ENCODE results near the gene LSM7.

GRCh38 chr19:2308114-2308556 lies 20.3 kb downstream of the LSM7 start, which contains the start of gene LINGO3:
- TF ChIP-seq, protein P1, sequence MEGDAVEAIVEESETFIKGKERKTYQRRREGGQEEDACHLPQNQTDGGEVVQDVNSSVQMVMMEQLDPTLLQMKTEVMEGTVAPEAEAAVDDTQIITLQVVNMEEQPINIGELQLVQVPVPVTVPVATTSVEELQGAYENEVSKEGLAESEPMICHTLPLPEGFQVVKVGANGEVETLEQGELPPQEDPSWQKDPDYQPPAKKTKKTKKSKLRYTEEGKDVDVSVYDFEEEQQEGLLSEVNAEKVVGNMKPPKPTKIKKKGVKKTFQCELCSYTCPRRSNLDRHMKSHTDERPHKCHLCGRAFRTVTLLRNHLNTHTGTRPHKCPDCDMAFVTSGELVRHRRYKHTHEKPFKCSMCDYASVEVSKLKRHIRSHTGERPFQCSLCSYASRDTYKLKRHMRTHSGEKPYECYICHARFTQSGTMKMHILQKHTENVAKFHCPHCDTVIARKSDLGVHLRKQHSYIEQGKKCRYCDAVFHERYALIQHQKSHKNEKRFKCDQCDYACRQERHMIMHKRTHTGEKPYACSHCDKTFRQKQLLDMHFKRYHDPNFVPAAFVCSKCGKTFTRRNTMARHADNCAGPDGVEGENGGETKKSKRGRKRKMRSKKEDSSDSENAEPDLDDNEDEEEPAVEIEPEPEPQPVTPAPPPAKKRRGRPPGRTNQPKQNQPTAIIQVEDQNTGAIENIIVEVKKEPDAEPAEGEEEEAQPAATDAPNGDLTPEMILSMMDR (conservative IDR thresholded peaks at IDR 0.05; ENCODE audit: low read length): no peak
- TF ChIP-seq EZH2phosphoT487 (IDR thresholded peaks at IDR 0.05; ENCODE audit: borderline replicate concordance, low read depth, low read length): no peak

Data from OCI-LY7 (cell line).